Testis (tissue), 2 donors: ENCODE results near the gene NPHP4.
"Not testable (repeated sequence)": the region's sequence is repeated elsewhere in the genome, so short reads cannot be mapped to it uniquely, and the experiment has no call there.

Experiments
- CTCF ChIP-seq, 3 experiments: fragments of 450-650 bp in 2 of 3; fragments of 200-600 bp in 1 of 3; sonication (generic) in 1 of 3; IDR thresholded peaks; one replicate each; pipeline ENCODE4 v1.5.1; 2016 to 2019; ENCODE audit warnings: antibody characterized with exemption in 3 of 3, mild to moderate bottlenecking in 2 of 3, moderate library complexity in 1 of 3
- POLR2A ChIP-seq: fragments of 450-650 bp; IDR thresholded peaks from one replicate; pipeline ENCODE4 v1.6.1; 2017; ENCODE audit warnings: antibody characterized with exemption, mild to moderate bottlenecking, moderate library complexity

DNA sequence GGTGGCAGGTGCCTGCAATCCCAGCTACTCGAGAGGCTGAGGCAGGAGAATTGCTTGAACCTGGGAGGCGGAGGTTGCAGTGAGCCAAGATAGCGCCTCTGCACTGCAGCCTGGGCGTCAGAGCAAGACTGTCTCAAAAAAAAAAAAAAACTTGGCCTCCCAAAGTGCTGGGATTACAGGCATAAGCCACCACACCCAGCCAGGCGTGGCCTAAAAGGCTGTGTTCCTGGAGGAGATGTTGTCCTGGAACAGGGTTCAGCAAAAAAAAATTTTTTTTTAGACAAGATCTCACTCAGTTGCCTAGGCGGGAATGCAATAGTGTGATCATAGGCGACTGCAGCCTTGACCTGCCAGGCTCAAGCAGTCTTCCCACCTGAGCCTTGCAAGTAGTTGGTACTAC lies 25.4 kb upstream of the NPHP4 start:
- not testable (repeated sequence) for TF ChIP-seq CTCF (IDR thresholded peaks at IDR 0.05); POLR2A
